GM10248 (cell line): ENCODE results near the gene JPT1.

Source experiments
- CTCF ChIA-PET: fragments of 300-600 bp; sonication (Branson Sonifier 250); formaldehyde crosslinking; extraction: SDS; loops from one replicate; lab custom pipeline; 2021; ENCODE audit warnings: antibody characterized with exemption; lab: Yijun Ruan, JAX
- POLR2A ChIA-PET: fragments of 350-650 bp; sonication (Branson Sonifier 250); formaldehyde crosslinking; extraction: SDS; loops from one replicate; lab custom pipeline; 2020; ENCODE audit warnings: antibody characterized with exemption; lab: Yijun Ruan, JAX
- DNase-seq: peaks from one replicate; pipeline ENCODE4 v3.0.0; 2012; ENCODE audit errors: extremely low spot score
- TF ChIP-seq, protein P1 (sequence below): IDR thresholded peaks from 2 replicates; pipeline ENCODE4 v1.5.1; 2012; ENCODE audit warnings: mild to moderate bottlenecking, low read depth; ENCODE audit errors: extremely low read depth, missing control alignments, control extremely low read depth

Gene JPT1

GRCh38 chr17:75126954-75127353 is 27.4 kb downstream of the JPT1 start:
- DNase-seq = no peak
- POLR2A ChIA-PET = interaction anchor here (0.7 kb wide), 1 partner anchor 72 kb away, joined by 3 read pairs; no protein-coding TSS in a partner anchor
- TF ChIP-seq, protein P1, sequence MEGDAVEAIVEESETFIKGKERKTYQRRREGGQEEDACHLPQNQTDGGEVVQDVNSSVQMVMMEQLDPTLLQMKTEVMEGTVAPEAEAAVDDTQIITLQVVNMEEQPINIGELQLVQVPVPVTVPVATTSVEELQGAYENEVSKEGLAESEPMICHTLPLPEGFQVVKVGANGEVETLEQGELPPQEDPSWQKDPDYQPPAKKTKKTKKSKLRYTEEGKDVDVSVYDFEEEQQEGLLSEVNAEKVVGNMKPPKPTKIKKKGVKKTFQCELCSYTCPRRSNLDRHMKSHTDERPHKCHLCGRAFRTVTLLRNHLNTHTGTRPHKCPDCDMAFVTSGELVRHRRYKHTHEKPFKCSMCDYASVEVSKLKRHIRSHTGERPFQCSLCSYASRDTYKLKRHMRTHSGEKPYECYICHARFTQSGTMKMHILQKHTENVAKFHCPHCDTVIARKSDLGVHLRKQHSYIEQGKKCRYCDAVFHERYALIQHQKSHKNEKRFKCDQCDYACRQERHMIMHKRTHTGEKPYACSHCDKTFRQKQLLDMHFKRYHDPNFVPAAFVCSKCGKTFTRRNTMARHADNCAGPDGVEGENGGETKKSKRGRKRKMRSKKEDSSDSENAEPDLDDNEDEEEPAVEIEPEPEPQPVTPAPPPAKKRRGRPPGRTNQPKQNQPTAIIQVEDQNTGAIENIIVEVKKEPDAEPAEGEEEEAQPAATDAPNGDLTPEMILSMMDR = no peak
- CTCF ChIA-PET = interaction anchor here (2.3 to 17.2 kb wide), 2 partner anchors 9 to 21 kb away, joined by 6 to 338 read pairs; partner anchors contain the start of gene ARMC7

GRCh38 chr17:75125984-75126383 is 28.3 kb downstream of the JPT1 start:
- peak; percentile 42 for DNase-seq
- CTCF ChIA-PET = interaction anchor here (1.0 to 17.2 kb wide), 4 partner anchors 4 to 76 kb away, joined by 5 to 338 read pairs (median 172); partner anchors contain the start of genes ARMC7 and NT5C
- POLR2A ChIA-PET = interaction anchor here (1.3 kb wide), 1 partner anchor 11 kb away, joined by 6 read pairs; no protein-coding TSS in a partner anchor
- TF ChIP-seq, protein P1 = no peak

- CTCF ChIA-PET = interaction anchor here (1.2 to 17.2 kb wide), 6 partner anchors 5 to 163 kb away, joined by 4 to 338 read pairs (median 6); partner anchors contain the start of genes ARMC7 and NT5C
- DNase-seq = no peak
- TF ChIP-seq, protein P1 = no peak
- POLR2A ChIA-PET = interaction anchor here (1.3 kb wide), 1 partner anchor 10 kb away, joined by 6 read pairs; no protein-coding TSS in a partner anchor
Observed at GRCh38 chr17:75124819-75125162, 29.5 kb downstream of the JPT1 start.

- DNase-seq = no peak
- CTCF ChIA-PET = interaction anchor here (1.2 to 17.2 kb wide), 6 partner anchors 6 to 163 kb away, joined by 4 to 338 read pairs (median 6); partner anchors contain the start of genes ARMC7 and NT5C
- TF ChIP-seq, protein P1 = no peak
- POLR2A ChIA-PET = interaction anchor here (0.6 to 0.8 kb wide), 2 partner anchors 8 to 10 kb away, joined by 3 read pairs; no protein-coding TSS in a partner anchor
Observed at GRCh38 chr17:75124041-75124818, 30.1 kb downstream of the JPT1 start.

GRCh38 chr17:75118307-75118706 is 36.0 kb downstream of the JPT1 start:
- ChIA-PET CTCF (interaction anchor here (1.1 to 16.9 kb wide), 5 partner anchors 12 to 84 kb away, joined by 3 to 338 read pairs (median 103); partner anchors contain the start of gene NT5C), POLR2A (no interaction called here)
- no peak for DNase-seq
- TF ChIP-seq, protein P1 = no peak

GRCh38 chr17:75116737-75117136 is 37.6 kb downstream of the JPT1 start:
- CTCF ChIA-PET = interaction anchor here (1.3 to 16.9 kb wide), 7 partner anchors 13 to 155 kb away, joined by 3 to 338 read pairs (median 103); partner anchors contain the start of genes MIF4GD, NT5C and NUP85
- TF ChIP-seq, protein P1 = no peak
- POLR2A ChIA-PET = no interaction called here
- no peak for DNase-seq
